A549 (cell line): Measurements from ENCODE around the gene CLEC1A. TPM values are rescaled to one million over a fixed set of nuclear protein-coding genes. Genes with fewer than 3 reads are reported as not detected.

Experiments used
- ATAC-seq, 2 experiments: fragments of 200-7000 bp in 1 of 2; fragments of >200 bp in 1 of 2; cut with Nextera tagmentation in 1 of 2; cut with Tn5 transposase in 1 of 2; 3 replicates each; pipeline versions ENCODE4 v1.8.0 to v1.9.1; 2018 to 2020; ENCODE audit warnings: mild to moderate bottlenecking in 1 of 2, moderate library complexity in 1 of 2
- CTCF ChIA-PET: fragments of 300-600 bp; sonication (Branson Sonifier 250); formaldehyde crosslinking; extraction: SDS; loops from one replicate; lab custom pipeline; 2021; ENCODE audit warnings: antibody characterized with exemption, inconsistent platforms; lab: Yijun Ruan, JAX
- POLR2A ChIA-PET: fragments of 350-600 bp; formaldehyde crosslinking; extraction: SDS; loops from one replicate; lab custom pipeline; 2021; ENCODE audit warnings: antibody characterized with exemption, inconsistent platforms; lab: Yijun Ruan, JAX
- DNase-seq, 2 experiments: peaks; one replicate each; pipeline versions ENCODE4 v3.0.0 to v3.0.0-alpha.2; 2011 to 2016; ENCODE audit warnings: low read depth in 1 of 2, low spot score in 1 of 2
- FAIRE-seq: peaks from 2 replicates; lab custom pipeline; 2011; peaks lifted over from hg19 to GRCh38; lab: Jason Lieb, UNC
- H3K27ac ChIP-seq, 2 experiments: fragments of >200 bp; sonication (Bioruptor Twin); formaldehyde crosslinking; 3 replicates each; pipeline ENCODE4 v1.5.1; 2016 to 2017
- H3K4me1 ChIP-seq: fragments of >200 bp; sonication (Bioruptor Twin); formaldehyde crosslinking; 3 replicates; pipeline ENCODE4 v1.6.1; 2016
- H3K4me2 ChIP-seq: fragments of >200 bp; sonication (Bioruptor Twin); formaldehyde crosslinking; 3 replicates; pipeline ENCODE4 v1.6.1; 2016
- H3K4me3 ChIP-seq: fragments of >200 bp; sonication (Bioruptor Twin); formaldehyde crosslinking; 3 replicates; pipeline ENCODE4 v1.5.1; 2016
- H3K9me3 ChIP-seq: fragments of >200 bp; sonication (Bioruptor Twin); formaldehyde crosslinking; 3 replicates; pipeline ENCODE4 v1.6.1; 2016
- BHLHE40 ChIP-seq: IDR thresholded peaks from 2 replicates; pipeline ENCODE4 v1.6.1; 2012; ENCODE audit warnings: low read depth, low read length, inconsistent platforms
- CBX2 ChIP-seq: fragments of 200-600 bp; sonication (generic); IDR thresholded peaks from 2 replicates; pipeline ENCODE4 v1.6.1; 2016; ENCODE audit warnings: low read depth, mild to moderate bottlenecking, borderline replicate concordance
- CBX8 ChIP-seq: fragments of 200-600 bp; sonication (generic); IDR thresholded peaks from 2 replicates; pipeline ENCODE4 v1.6.1; 2016
- CEBPB ChIP-seq, 2 experiments: fragments of >200 bp in 1 of 2; sonication (Bioruptor Twin) in 1 of 2; formaldehyde crosslinking in 1 of 2; IDR thresholded peaks; 2 replicates each; pipeline ENCODE4 v1.6.1; 2012 to 2016
- CHD4 ChIP-seq: fragments of 200-600 bp; sonication (generic); IDR thresholded peaks from 2 replicates; pipeline ENCODE4 v1.6.1; 2016; ENCODE audit warnings: antibody characterized with exemption, mild to moderate bottlenecking, borderline replicate concordance
- CTCF ChIP-seq: fragments of >200 bp; sonication (Bioruptor Twin); formaldehyde crosslinking; IDR thresholded peaks from 3 replicates; pipeline ENCODE4 v1.5.1; 2016
- EHF ChIP-seq: fragments of 250-450 bp; sonication (Bioruptor Pico); IDR thresholded peaks from 2 replicates; pipeline ENCODE4 v1.5.0; 2020; ENCODE audit warnings: mild to moderate bottlenecking
- EHMT2 ChIP-seq: fragments of 200-600 bp; sonication (generic); IDR thresholded peaks from 2 replicates; pipeline ENCODE4 v1.6.1; 2016; ENCODE audit warnings: antibody characterized with exemption, low read depth, mild to moderate bottlenecking, moderate library complexity
- FOSB ChIP-seq: fragments of 250-450 bp; sonication (Bioruptor Pico); IDR thresholded peaks from 2 replicates; pipeline ENCODE4 v1.5.0; 2020; ENCODE audit warnings: mild to moderate bottlenecking, moderate library complexity
- FOXS1 ChIP-seq: fragments of 250-450 bp; sonication (Bioruptor Pico); IDR thresholded peaks from 2 replicates; pipeline ENCODE4 v1.5.0; 2020; ENCODE audit warnings: mild to moderate bottlenecking, moderate library complexity
- GATA3 ChIP-seq: IDR thresholded peaks from 2 replicates; pipeline ENCODE4 v1.6.1; 2012; ENCODE audit warnings: borderline replicate concordance
- HDAC2 ChIP-seq: fragments of 200-600 bp; sonication (generic); IDR thresholded peaks from 2 replicates; pipeline ENCODE4 v1.6.1; 2016
- HMGXB4 ChIP-seq: fragments of 250-450 bp; sonication (Bioruptor Pico); IDR thresholded peaks from 2 replicates; pipeline ENCODE4 v1.5.0; 2021; ENCODE audit warnings: mild to moderate bottlenecking, moderate library complexity, borderline replicate concordance
- KDM5A ChIP-seq: fragments of 200-600 bp; sonication (generic); IDR thresholded peaks from 2 replicates; pipeline ENCODE4 v1.6.1; 2016; ENCODE audit warnings: antibody characterized with exemption, mild to moderate bottlenecking
- MYC ChIP-seq: IDR thresholded peaks from 2 replicates; pipeline ENCODE4 v1.6.1; 2012; ENCODE audit warnings: mild to moderate bottlenecking, inconsistent platforms, low read length, improper control_type of control experiment, borderline replicate concordance
- NPAS2 ChIP-seq: fragments of 250-450 bp; sonication (Bioruptor Pico); IDR thresholded peaks from 2 replicates; pipeline ENCODE4 v1.8.0; 2022; ENCODE audit warnings: mild to moderate bottlenecking, moderate library complexity, borderline replicate concordance
- NR3C1 ChIP-seq: fragments of >200 bp; sonication (Bioruptor Twin); formaldehyde crosslinking; IDR thresholded peaks from 3 replicates; pipeline ENCODE4 v1.6.1; 2017
- PBX3 ChIP-seq: IDR thresholded peaks from 2 replicates; pipeline ENCODE4 v1.6.1; 2012
- POLR2A ChIP-seq: IDR thresholded peaks from 2 replicates; pipeline ENCODE4 v1.6.1; 2012; ENCODE audit warnings: mild to moderate bottlenecking, low read length
- RCOR1 ChIP-seq: fragments of 150-350 bp; IDR thresholded peaks from 2 replicates; pipeline ENCODE4 v1.6.1; 2014; ENCODE audit warnings: antibody characterized with exemption, low read length, low read depth
- RFX5 ChIP-seq: fragments of 450-650 bp; IDR thresholded peaks from 2 replicates; pipeline ENCODE4 v1.7.1; 2014; ENCODE audit warnings: antibody characterized with exemption, mild to moderate bottlenecking, moderate library complexity
- TP53 ChIP-seq: fragments of 250-450 bp; sonication (Bioruptor Pico); IDR thresholded peaks from 2 replicates; pipeline ENCODE4 v1.5.0; 2021; ENCODE audit warnings: mild to moderate bottlenecking, moderate library complexity
- ZC3H11A ChIP-seq: fragments of 450-650 bp; IDR thresholded peaks from 2 replicates; pipeline ENCODE4 v1.6.1; 2014; ENCODE audit warnings: antibody characterized with exemption, mild to moderate bottlenecking
- ZFP36 ChIP-seq: fragments of 450-650 bp; IDR thresholded peaks from 2 replicates; pipeline ENCODE4 v1.6.1; 2014; ENCODE audit warnings: borderline replicate concordance; ENCODE audit not compliant: partially characterized antibody
- ZNF302 ChIP-seq: fragments of 250-450 bp; sonication (Bioruptor Pico); IDR thresholded peaks from 2 replicates; pipeline ENCODE4 v1.9.0; 2021; ENCODE audit warnings: inconsistent platforms, mild to moderate bottlenecking, moderate library complexity
- ZSCAN20 ChIP-seq: fragments of 250-450 bp; sonication (Bioruptor Pico); IDR thresholded peaks from 2 replicates; pipeline ENCODE4 v1.8.0; 2022; ENCODE audit warnings: mild to moderate bottlenecking, moderate library complexity
- WGBS: methylation state at CpG from one replicate; pipeline ENCODE4 v1.1.6; 2017; ENCODE audit errors: missing lambda C conversion rate; 5-methylcytosine and 5-hydroxymethylcytosine counted together
- polyA plus RNA-seq, 4 experiments: library from polyadenylated mRNA; depleted of rRNA in 3 of 4; stranded (reverse); fragments of >200 nt; fragmentation: RNase III in 1 of 4; extraction: RNeasy Plus Mini Kit Qiagen cat#74134 plus additional on column Dnase treatment in 1 of 4; gene quantifications; 2 replicates in 3 of 4; 3 replicates in 1 of 4; pipeline ENCODE4 v1.2.3, GENCODE V29; 2011 to 2017

CLEC1A gene
- polyA plus RNA-seq, 2 of the 4 experiments (the other 2 are of a cell fraction) = 0.06 TPM; not detected in 1

GRCh38 chr12:10072131-10072530, 26.7 kb downstream of the CLEC1A start (continued):
- no peak for TF ChIP-seq CEBPB (IDR thresholded peaks at IDR 0.05)

- ATAC-seq = no peak
- no peak for FAIRE-seq
- no peak overlapping the region for H3K4me3 ChIP-seq
- no peaks in the 10 kb centered on the region for H3K4me1 ChIP-seq
- no peak overlapping the region for H3K4me2 ChIP-seq
- no peak for DNase-seq
- CTCF ChIA-PET = no interaction called here
- 66% methylated on average over 4 of the region's 4 CpGs for WGBS
- H3K9me3 ChIP-seq = no peaks in the 10 kb centered on the region
- no peak overlapping the region for H3K27ac ChIP-seq
- POLR2A ChIA-PET = no interaction called here
- TF ChIP-seq GATA3 (no peak), TP53 (CRISPR knock-in tag) (no peak), HDAC2 (no peak), CHD4 (no peak), ZFP36 (no peak), EHMT2 (no peak), POLR2A (no peak), FOSB (no peak), EHF (CRISPR knock-in tag) (no peak), HMGXB4 (CRISPR knock-in tag) (no peak), RCOR1 (no peak), MYC (no peak), FOXS1 (CRISPR knock-in tag) (no peak), CTCF (no peak), NR3C1 (no peak)
Observed at GRCh38 chr12:10070380-10070779, 28.4 kb downstream of the CLEC1A start.

- no peak overlapping the region for H3K4me2 ChIP-seq
- no peak for ATAC-seq
- TF ChIP-seq BHLHE40 (no peak), CBX2 (no peak), PBX3 (no peak), ZC3H11A (no peak), RFX5 (no peak), CBX8 (no peak), ZSCAN20 (no peak), NPAS2 (CRISPR knock-in tag) (no peak), NR3C1 (no peak), KDM5A (no peak), ZNF302 (CRISPR knock-in tag) (no peak)
- no peak for DNase-seq
- no peaks in the 10 kb centered on the region for H3K9me3 ChIP-seq
- no peaks in the 10 kb centered on the region for H3K4me1 ChIP-seq
- no peak overlapping the region for H3K4me3 ChIP-seq
- no peak overlapping the region for H3K27ac ChIP-seq
- FAIRE-seq = peak; percentile 18
- ChIA-PET POLR2A (no interaction called here), CTCF (no interaction called here)
- 1% methylated on average over 3 of the region's 3 CpGs for WGBS
Observed at GRCh38 chr12:10069976-10070375, 28.8 kb downstream of the CLEC1A start.
